GM10266 (cell line): Measurements from ENCODE around the gene GRK3.
A peak's percentile ranks its signal among the peaks of the same experiment; 100 is the strongest.
"Not testable (repeated sequence)": the region's sequence is repeated elsewhere in the genome, so short reads cannot be mapped to it uniquely, and the experiment has no call there.

Experiments
- DNase-seq: peaks from one replicate; pipeline ENCODE4 v3.0.0; 2012; ENCODE audit errors: extremely low spot score
- TF ChIP-seq, protein P1 (sequence below): IDR thresholded peaks from 2 replicates; pipeline ENCODE4 v1.5.1; 2012; ENCODE audit warnings: mild to moderate bottlenecking, low read depth; ENCODE audit not compliant: control insufficient read depth, insufficient read depth; ENCODE audit errors: missing control alignments

The GRK3 gene

DNA sequence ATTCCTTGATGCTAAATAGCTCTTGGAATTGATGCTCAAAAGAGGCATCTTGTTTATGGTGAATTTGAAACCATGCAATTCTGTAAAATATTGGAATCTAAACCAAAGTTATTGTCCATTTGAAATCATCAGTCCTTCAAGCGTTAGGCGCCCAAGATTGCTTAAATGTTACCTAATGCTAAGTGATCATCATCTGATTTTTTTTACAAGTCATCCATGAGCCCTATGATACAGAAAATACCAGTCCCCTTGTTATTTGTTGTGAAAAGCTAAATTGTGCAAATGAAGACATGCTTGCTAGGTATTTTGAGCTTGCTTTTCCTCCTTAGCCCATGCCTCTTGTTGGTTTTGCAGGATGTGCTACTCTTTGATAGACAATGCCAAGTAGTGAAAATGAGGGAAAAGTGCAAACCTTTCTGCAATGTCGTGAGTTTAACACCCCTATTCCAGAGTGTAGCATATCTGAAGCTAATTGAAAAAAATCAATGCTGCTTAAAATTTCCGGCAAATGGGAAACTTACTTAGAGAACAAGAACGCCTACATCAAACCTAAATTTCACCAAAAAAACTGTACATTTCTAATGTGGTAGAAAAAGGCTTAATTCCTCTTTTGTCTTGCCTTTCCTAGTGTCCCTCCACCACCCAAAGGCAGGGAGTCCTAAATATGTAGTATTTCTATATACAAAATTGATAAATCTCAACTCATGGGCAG, 1.9 kb downstream of the GRK3 start:
- TF ChIP-seq, protein P1, sequence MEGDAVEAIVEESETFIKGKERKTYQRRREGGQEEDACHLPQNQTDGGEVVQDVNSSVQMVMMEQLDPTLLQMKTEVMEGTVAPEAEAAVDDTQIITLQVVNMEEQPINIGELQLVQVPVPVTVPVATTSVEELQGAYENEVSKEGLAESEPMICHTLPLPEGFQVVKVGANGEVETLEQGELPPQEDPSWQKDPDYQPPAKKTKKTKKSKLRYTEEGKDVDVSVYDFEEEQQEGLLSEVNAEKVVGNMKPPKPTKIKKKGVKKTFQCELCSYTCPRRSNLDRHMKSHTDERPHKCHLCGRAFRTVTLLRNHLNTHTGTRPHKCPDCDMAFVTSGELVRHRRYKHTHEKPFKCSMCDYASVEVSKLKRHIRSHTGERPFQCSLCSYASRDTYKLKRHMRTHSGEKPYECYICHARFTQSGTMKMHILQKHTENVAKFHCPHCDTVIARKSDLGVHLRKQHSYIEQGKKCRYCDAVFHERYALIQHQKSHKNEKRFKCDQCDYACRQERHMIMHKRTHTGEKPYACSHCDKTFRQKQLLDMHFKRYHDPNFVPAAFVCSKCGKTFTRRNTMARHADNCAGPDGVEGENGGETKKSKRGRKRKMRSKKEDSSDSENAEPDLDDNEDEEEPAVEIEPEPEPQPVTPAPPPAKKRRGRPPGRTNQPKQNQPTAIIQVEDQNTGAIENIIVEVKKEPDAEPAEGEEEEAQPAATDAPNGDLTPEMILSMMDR: no peak

DNA sequence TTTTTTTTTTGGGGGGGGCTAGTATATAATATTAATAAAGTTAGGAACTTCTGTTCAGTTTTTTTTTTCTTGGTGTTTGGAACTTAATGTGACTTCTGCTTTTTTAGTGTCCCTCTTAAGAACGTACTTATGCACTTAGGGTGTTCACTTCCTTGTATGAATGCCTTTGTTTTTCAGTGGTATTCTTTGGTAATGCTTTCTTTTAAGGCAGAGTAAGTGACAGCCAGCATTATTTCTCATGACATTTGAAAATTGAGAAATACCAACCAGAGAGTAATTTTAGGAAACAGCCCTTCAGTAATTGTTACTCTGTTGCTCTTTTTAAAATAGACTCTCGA, 2.4 kb downstream of the GRK3 start:
- no peak for DNase-seq
- TF ChIP-seq, protein P1: no peak

More for the DNA sequence above, 1.9 kb downstream of the GRK3 start:
- DNase-seq: no peak

DNA sequence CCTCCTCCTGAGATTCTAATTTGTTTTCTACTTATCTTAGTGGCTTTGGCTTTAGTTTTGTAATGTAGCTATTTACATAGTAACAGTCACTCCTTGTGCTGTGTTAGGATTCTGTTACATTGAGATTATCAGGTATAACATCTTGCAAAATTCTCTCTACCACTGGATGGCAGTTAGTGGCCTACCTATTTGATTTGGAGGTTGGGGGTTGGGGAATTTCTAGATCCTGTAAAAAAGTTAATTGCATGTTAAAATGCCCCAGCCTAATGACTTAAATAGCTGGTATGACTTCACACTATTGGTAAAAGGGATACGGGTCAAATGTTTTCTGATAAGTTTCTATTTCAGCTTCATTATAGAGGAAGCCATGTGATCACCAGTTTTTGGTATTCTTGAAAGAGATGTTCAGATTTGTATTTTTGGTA, 2.8 kb downstream of the GRK3 start:
- peak; percentile 18 for DNase-seq
- TF ChIP-seq, protein P1: peak; percentile 31

DNA sequence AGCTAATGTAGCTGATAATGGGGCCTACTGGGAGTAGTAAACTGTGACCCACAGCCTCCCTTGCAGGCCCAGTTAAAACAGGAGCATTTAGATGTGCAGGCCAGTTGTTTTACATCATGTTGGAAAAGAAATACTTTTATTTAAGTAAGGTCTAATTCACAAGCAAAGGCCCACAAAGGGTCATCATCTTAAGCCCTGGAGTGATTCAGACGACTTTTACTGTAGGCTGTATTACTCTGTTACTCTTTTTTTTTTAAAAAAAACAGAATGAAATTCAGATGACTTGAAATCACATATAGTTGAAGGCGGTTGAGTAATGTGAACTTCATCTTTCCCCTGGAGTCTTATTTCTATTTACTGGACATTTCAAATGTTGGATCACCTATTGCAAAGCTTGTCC, 3.6 kb downstream of the GRK3 start:
- not testable (repeated sequence) for DNase-seq

DNA sequence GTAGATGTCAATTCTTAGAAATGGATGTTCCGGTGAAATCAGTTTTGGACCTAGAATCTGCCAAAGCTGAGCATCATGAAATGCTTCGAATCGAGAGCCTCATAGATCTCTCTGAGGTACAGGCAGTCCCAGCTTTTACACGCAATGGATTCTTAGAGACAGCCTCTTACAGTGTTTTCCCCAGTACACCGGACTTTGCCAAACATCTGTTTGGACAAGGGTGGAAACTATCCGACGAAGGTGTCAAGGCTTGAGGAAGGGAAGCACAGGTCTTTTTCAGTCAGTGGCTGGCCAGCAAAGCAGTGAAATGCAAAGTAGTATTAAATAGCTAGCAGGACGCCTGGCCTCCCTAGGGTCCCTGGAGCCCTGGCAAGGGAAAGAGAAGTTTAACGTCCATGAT, 4.9 kb downstream of the GRK3 start:
- TF ChIP-seq, protein P1: no peak
- DNase-seq: no peak

DNA sequence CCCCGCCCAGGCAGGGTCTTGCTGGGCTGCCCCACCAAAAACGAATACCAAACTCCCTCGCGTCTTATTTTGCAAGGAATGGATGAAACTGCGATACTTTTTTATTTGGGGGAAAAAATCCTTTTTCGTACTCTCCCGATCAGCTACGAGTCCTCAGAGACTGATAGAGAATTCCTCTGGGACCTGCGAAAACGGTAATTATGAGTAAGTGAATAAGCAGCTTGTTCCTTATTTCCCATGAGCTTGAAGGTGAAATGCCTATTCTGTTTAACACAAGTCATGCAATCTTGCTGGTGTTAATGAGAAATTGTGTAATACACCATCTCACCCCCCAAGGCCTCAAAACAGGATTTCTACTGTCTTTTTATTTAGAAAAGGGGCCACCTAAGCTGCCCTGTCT, 5.5 kb downstream of the GRK3 start:
- TF ChIP-seq, protein P1: no peak
- DNase-seq: no peak

DNA sequence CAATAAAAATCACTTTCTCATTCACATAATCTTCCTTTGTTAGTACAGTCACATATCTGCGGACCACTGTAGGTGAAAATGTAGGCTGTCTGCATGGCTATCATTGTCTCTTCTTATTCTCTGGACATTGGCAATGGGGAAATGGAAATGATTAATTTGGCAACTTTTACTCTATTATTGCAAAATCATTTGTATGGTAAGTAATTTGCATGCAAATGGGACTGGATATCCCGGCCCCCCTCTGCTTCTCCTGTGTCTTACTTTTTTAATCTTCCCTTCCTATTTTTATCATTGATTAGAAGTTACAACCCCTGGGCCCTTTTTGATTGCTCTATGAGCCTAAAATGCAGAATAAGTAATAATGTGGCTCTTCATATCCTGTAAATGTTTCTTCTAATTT, 6.0 kb downstream of the GRK3 start:
- TF ChIP-seq, protein P1: no peak
- DNase-seq: no peak

GRCh38 chr22:25571969-25572707, 7.7 kb downstream of the GRK3 start:
- not testable (repeated sequence) for DNase-seq
